ENCODE results near the gene VMP1.
"Not testable (repeated sequence)": the region's sequence is repeated elsewhere in the genome, so short reads cannot be mapped to it uniquely, and the experiment has no call there.

DNA sequence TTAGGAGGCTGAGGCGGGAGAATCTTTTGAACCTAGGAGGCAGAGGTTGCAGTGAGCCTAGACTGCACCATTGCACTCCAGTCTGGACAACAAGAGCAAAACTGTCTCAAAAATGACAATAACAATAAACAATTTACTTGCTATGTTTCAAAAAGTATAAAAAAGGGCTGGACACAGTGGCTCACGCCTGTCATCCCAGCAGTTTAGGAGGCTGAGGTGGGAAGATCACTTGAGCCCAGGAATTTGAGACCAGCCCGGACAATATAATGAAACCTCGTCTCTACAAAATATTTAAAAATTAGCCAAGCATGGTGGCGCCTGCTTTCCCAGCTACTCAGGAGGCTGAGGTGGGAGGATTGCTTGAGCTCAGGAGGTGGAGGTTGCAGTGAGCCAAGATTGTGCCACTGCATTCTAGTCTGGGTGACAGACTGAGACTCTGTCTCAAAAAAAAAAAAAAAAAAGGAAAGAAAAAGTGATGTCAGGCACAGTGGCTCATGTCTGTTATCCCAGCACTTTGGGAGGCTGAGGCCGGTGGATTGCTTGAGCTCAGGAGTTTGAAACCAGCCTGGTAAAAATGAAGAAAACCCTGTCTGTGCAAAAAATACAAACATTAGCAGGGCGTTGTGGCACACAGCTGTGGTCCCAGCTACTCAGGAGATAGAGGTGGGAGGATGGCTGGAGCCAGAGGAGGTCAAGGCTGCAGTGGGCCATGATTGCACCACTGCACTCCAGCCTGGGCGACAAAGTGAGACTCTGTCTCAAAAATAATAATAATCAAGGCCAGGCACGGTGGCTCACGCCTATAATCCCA, 146.7 kb downstream of the VMP1 start:
- TF ChIP-seq, protein P1, sequence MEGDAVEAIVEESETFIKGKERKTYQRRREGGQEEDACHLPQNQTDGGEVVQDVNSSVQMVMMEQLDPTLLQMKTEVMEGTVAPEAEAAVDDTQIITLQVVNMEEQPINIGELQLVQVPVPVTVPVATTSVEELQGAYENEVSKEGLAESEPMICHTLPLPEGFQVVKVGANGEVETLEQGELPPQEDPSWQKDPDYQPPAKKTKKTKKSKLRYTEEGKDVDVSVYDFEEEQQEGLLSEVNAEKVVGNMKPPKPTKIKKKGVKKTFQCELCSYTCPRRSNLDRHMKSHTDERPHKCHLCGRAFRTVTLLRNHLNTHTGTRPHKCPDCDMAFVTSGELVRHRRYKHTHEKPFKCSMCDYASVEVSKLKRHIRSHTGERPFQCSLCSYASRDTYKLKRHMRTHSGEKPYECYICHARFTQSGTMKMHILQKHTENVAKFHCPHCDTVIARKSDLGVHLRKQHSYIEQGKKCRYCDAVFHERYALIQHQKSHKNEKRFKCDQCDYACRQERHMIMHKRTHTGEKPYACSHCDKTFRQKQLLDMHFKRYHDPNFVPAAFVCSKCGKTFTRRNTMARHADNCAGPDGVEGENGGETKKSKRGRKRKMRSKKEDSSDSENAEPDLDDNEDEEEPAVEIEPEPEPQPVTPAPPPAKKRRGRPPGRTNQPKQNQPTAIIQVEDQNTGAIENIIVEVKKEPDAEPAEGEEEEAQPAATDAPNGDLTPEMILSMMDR (IDR thresholded peaks at IDR 0.05; ENCODE audit: low read depth, low read length) = not testable (repeated sequence)
- TF ChIP-seq POLR2A (IDR thresholded peaks at IDR 0.05; ENCODE audit: extremely low read depth, insufficient read length) = not testable (repeated sequence)
- TF ChIP-seq, protein P2, sequence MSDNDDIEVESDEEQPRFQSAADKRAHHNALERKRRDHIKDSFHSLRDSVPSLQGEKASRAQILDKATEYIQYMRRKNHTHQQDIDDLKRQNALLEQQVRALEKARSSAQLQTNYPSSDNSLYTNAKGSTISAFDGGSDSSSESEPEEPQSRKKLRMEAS (IDR thresholded peaks at IDR 0.05; ENCODE audit: low read depth, low read length) = not testable (repeated sequence)

Data from NB4 (cell line).